Mammary epithelial cell (primary cell): ENCODE results near the gene LTBP2.

Source experiments
- EZH2 ChIP-seq: IDR thresholded peaks from 2 replicates; pipeline ENCODE4 v1.6.1; 2012; ENCODE audit warnings: low read length, inconsistent platforms, borderline replicate concordance
- TF ChIP-seq, protein P1 (sequence below), 2 donors: IDR thresholded peaks in 1 of 2; conservative IDR thresholded peaks in 1 of 2; 2 replicates each; pipeline ENCODE4 v1.5.1; 2011 to 2012; ENCODE audit warnings: inconsistent platforms in 2 of 2, low read length in 2 of 2, mild to moderate bottlenecking in 2 of 2, control low read depth in 1 of 2, low read depth in 1 of 2; ENCODE audit not compliant: insufficient read depth in 1 of 2; ENCODE audit errors: extremely low read depth in 1 of 2

DNA sequence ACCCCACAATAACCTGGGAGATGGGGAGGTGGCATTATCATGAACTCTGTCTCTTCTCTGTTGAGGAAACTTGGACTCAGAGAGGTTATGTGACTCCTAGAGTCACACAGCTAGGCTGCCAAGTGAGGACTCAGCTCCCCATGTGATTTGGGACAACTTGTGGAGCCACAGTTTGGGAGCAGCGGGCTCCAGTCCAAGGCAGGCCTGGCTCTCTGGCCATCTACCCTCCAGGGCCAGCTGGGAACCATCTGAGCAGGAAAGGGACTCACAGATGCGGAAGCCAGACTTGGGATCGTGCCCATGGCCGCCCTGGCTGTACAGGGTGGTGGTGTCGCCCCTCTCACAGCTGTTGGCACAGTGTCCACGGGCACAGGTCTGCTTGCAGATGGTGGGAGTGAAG lies 59.4 kb downstream of the LTBP2 start:
- no peak for TF ChIP-seq EZH2
- TF ChIP-seq, protein P1, sequence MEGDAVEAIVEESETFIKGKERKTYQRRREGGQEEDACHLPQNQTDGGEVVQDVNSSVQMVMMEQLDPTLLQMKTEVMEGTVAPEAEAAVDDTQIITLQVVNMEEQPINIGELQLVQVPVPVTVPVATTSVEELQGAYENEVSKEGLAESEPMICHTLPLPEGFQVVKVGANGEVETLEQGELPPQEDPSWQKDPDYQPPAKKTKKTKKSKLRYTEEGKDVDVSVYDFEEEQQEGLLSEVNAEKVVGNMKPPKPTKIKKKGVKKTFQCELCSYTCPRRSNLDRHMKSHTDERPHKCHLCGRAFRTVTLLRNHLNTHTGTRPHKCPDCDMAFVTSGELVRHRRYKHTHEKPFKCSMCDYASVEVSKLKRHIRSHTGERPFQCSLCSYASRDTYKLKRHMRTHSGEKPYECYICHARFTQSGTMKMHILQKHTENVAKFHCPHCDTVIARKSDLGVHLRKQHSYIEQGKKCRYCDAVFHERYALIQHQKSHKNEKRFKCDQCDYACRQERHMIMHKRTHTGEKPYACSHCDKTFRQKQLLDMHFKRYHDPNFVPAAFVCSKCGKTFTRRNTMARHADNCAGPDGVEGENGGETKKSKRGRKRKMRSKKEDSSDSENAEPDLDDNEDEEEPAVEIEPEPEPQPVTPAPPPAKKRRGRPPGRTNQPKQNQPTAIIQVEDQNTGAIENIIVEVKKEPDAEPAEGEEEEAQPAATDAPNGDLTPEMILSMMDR (conservative IDR thresholded peaks at IDR 0.05 in 1 of 2, IDR thresholded peaks at IDR 0.05 in 1 of 2; ENCODE audit: extremely low read depth in 1 of 2, insufficient read depth in 1 of 2, low read depth in 1 of 2, low read length in 2 of 2) = no peak
